GM18517 (cell line): Measurements from ENCODE around the gene EIPR1.
"Not testable (repeated sequence)": the region's sequence is repeated elsewhere in the genome, so short reads cannot be mapped to it uniquely, and the experiment has no call there.

ENCODE experiments used
- ATAC-seq: cut with Tn5 transposase; IDR thresholded peaks from one replicate; pipeline ENCODE4 v1.9.1; 2021; ENCODE audit warnings: mild to moderate bottlenecking, moderate library complexity; ENCODE audit not compliant: unreplicated experiment

EIPR1 gene

DNA sequence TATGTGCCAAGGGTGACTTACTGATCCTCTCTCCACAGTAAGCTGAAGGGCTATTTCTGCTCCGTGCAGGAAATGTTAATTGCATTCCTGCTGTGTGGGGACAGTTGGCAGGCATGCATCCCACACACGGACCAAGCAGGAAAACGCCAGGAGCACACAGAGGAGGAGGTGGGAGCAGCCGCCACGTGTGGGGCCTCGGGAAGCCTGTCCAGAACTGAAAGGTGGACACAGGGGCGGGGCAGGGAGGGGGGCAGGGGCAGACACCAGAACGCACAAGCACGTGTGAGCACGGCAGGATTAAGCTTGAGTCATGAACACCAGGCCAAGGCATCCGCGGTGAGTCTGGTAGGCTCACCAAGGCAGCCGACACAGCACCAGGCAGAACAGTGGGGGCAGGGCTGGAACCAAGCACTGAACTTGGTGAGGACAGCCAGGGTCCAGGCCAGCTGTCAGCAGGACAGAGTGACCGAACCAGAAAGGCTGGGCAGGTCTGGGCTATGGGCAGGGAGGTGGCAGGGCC lies 177.1 kb downstream of the EIPR1 start:
- no peak for ATAC-seq

GRCh38 chr2:3199627-3200345 lies 177.8 kb downstream of the EIPR1 start:
- ATAC-seq: no peak

- ATAC-seq: not testable (repeated sequence)
Measured at GRCh38 chr2:3198671-3199192, 178.9 kb downstream of the EIPR1 start.

GRCh38 chr2:3198119-3198518 lies 179.5 kb downstream of the EIPR1 start:
- ATAC-seq: no peak

GRCh38 chr2:3197308-3197707 lies 180.3 kb downstream of the EIPR1 start:
- no peak for ATAC-seq

- ATAC-seq: no peak
Measured at GRCh38 chr2:3196716-3197115, 180.9 kb downstream of the EIPR1 start.

- no peak for ATAC-seq
Measured at GRCh38 chr2:3195641-3196476, 181.8 kb downstream of the EIPR1 start.

GRCh38 chr2:3194828-3195227 lies 182.8 kb downstream of the EIPR1 start:
- no peak for ATAC-seq

DNA sequence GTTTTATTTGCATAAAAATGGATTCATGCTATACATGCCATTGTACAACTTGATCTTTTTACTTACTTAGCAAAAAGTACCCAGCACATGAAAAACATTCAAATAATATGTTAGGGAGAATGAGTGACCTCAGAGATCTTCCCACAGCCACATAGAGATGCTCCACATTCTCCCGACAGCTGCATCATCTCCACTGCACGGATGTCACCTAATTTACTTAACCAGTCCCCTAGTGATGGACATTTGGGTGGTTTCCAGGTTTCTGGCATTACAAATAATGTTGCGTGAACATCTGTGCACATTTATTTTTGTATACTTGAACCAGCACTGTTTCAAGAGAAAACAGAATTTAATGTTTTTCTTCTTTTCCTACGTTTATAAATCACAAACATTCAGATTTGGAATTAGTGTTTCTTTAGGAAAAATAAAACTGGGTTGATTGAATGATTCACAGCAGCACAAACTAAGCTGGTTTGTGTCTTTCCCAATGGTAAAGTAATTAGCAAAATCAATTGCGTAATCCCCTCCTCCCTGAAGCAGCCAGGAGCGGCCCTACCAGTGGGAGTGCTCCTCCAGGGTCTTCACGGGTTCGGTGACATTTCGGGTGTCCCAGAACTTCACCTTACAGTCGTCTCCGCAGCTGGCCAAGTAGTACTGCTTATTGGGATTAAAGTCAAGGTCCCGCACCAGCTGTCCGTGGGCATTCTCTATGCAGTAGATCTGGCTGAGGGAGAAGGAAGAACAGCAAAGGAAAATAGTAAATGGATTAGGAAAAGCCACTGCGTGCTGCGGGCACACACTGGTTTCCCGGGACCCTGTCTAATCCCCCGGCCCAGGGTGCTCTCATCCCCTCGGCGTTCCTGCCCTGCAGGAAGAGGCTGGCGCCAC lies 183.9 kb downstream of the EIPR1 start:
- no peak for ATAC-seq

GRCh38 chr2:3192920-3193319 lies 184.7 kb downstream of the EIPR1 start:
- no peak for ATAC-seq

- no peak for ATAC-seq
Measured at GRCh38 chr2:3192281-3192818, 185.3 kb downstream of the EIPR1 start.

- no peak for ATAC-seq
Measured at GRCh38 chr2:3189961-3190360, 187.7 kb downstream of the EIPR1 start.

DNA sequence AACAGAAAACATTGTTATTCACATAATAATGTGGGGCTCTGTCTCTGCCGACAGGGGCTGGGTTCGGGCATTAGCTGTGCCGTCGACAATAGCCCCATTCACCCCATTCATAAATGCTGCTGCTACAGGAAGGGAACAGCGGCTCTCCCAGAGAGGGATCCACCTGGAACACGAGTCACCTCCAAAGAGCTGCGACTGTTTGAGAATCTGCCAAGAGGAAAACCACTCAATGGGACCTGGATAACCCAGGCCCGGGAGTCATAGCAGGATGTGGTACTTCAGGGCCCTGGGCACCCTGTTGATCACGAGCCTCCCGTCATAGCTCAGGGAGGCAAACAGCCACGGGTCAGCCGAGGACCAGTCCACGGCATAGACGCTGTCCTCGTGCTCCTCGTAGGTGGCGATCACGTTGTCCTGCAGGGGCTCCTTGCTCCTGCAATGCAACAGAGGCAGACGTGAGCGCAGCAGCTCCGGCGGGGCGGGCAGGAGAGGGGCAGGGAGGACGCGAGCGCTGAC lies 188.5 kb downstream of the EIPR1 start:
- ATAC-seq: no peak

- ATAC-seq: no peak
Measured at GRCh38 chr2:3188405-3188946, 189.1 kb downstream of the EIPR1 start.

GRCh38 chr2:3187467-3187866 lies 190.2 kb downstream of the EIPR1 start:
- no peak for ATAC-seq

GRCh38 chr2:3186766-3187165 lies 190.9 kb downstream of the EIPR1 start:
- ATAC-seq: no peak

DNA sequence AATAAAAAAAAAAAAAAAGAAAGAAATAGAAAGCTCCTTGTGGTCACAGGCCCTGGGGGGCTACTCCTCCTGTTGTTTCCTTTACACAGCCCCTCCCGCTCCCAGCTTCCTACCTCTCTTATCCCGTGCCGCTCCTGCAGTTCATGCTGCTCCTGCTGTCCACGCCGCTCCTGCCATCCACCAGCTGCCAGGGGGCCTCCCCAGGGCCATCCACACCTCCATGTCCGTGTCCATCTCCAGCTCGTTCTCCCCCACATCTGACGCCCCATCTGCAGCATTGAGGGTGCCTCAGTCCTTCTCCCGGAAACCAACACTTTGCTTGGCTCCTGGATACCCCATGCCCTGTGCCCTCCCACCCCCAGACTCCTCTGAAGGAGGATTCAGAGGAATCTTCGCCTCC lies 191.7 kb downstream of the EIPR1 start:
- no peak for ATAC-seq

DNA sequence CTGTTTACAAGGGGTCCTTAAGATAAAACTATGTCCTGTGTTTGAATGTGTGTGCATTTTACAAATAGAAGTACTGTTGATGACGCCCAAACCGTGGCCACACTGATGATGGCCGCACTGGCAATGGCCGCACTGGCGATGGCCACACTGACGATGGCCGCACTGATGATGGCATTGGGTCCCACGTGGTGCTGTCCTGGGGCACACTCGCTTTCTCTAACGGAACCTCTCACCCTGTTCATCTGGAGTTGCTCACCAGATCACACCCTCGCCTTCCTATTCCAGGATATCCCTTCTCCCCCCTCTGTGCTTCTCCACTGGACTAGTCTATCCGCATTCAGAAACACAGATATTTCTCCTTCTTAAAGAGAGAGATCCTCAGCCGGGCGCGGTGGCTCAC lies 192.4 kb downstream of the EIPR1 start:
- no peak for ATAC-seq

GRCh38 chr2:3184167-3184566 lies 193.5 kb downstream of the EIPR1 start:
- no peak for ATAC-seq

GRCh38 chr2:3183766-3184165 lies 193.9 kb downstream of the EIPR1 start:
- ATAC-seq: no peak
